Bronchial epithelial cell (primary cell): ENCODE results near the gene SCML1. TPM values are rescaled to one million over a fixed set of nuclear protein-coding genes. Genes with fewer than 3 reads are reported as not detected.

Experiments used
- DNase-seq: peaks from one replicate; pipeline ENCODE4 v3.0.0-alpha.2; 2010; ENCODE audit warnings: low read depth
- FAIRE-seq: peaks from 2 replicates; lab custom pipeline; 2011; peaks lifted over from hg19 to GRCh38; lab: Jason Lieb, UNC
- H3K27me3 ChIP-seq: 2 replicates; pipeline ENCODE4 v1.5.1; 2011; ENCODE audit warnings: low read length; ENCODE audit not compliant: control insufficient read depth, insufficient read depth
- H3K36me3 ChIP-seq: 2 replicates; pipeline ENCODE4 v1.5.1; 2011; ENCODE audit warnings: low read length; ENCODE audit not compliant: control insufficient read depth, insufficient read depth
- H3K4me3 ChIP-seq: 2 replicates; pipeline ENCODE4 v1.5.1; 2011; ENCODE audit warnings: mild to moderate bottlenecking, low read depth, low read length, control low read depth
- CTCF ChIP-seq: IDR thresholded peaks from 2 replicates; pipeline ENCODE4 v1.5.1; 2011; ENCODE audit warnings: mild to moderate bottlenecking, moderate library complexity, low read length, control low read depth, inconsistent platforms; ENCODE audit not compliant: insufficient read depth, severe bottlenecking
- total RNA-seq: library from RNA; depleted of rRNA; stranded (reverse); fragments of >200 nt; gene quantifications from 2 replicates; pipeline ENCODE4 v1.2.1, GENCODE V29; 2014

The SCML1 gene
- total RNA-seq, 1 donor from 2014 or later, result 4.2 TPM

GRCh38 chrX:17738737-17739535, 1.6 kb downstream of the SCML1 start:
- peak overlapping the region; percentile 54 for H3K4me3 ChIP-seq
- FAIRE-seq, result no peak

GRCh38 chrX:17740137-17741122, 3.1 kb downstream of the SCML1 start:
- no peaks in the 10 kb centered on the region for H3K36me3 ChIP-seq
- no peak for TF ChIP-seq CTCF
- FAIRE-seq, result no peak
- H3K27me3 ChIP-seq, result no peaks in the 10 kb centered on the region
- H3K4me3 ChIP-seq, result no peak overlapping the region
- DNase-seq, result no peak

More at GRCh38 chrX:17738737-17739535, 1.6 kb downstream of the SCML1 start:
- DNase-seq, result no peak
- no peaks in the 10 kb centered on the region for H3K27me3 ChIP-seq
- no peak for TF ChIP-seq CTCF
- no peaks in the 10 kb centered on the region for H3K36me3 ChIP-seq

GRCh38 chrX:17741123-17741511, 3.8 kb downstream of the SCML1 start:
- no peaks in the 10 kb centered on the region for H3K36me3 ChIP-seq
- DNase-seq, result no peak

GRCh38 chrX:17743913-17744312, 6.6 kb downstream of the SCML1 start:
- Histone ChIP-seq H3K4me3 (no peak overlapping the region), H3K27me3 (no peaks in the 10 kb centered on the region), H3K36me3 (no peaks in the 10 kb centered on the region)
- TF ChIP-seq CTCF, result no peak
- FAIRE-seq, result no peak
- DNase-seq, result peak; percentile 49

More at GRCh38 chrX:17741123-17741511, 3.8 kb downstream of the SCML1 start:
- TF ChIP-seq CTCF, result no peak
- Histone ChIP-seq H3K27me3 (no peaks in the 10 kb centered on the region), H3K4me3 (no peak overlapping the region)
- no peak for FAIRE-seq

- peak; percentile 14 for DNase-seq
- no peak for FAIRE-seq
- TF ChIP-seq CTCF, result no peak
- Histone ChIP-seq H3K36me3 (no peaks in the 10 kb centered on the region), H3K4me3 (no peak overlapping the region), H3K27me3 (no peaks in the 10 kb centered on the region)
Measured at GRCh38 chrX:17744896-17745523, 7.7 kb downstream of the SCML1 start.
